Endometrial microvascular endothelial cells (primary cell): ENCODE results near the gene MCC. TPM values are rescaled to one million over a fixed set of nuclear protein-coding genes. Genes with fewer than 3 reads are reported as not detected.
"Not testable (repeated sequence)": the region's sequence is repeated elsewhere in the genome, so short reads cannot be mapped to it uniquely, and the experiment has no call there.

ENCODE experiments used
- in situ Hi-C: cut with HindIII; loops from 2 replicates; pipeline ENCODE4 v1.10.0; 2017; ENCODE audit warnings: low sequenced_read_pairs, low pct_unique_long_range_greater_than_20kb; ENCODE audit errors: inconsistent ontology term
- total RNA-seq: library from RNA; depleted of rRNA; stranded (reverse); fragments of >200 nt; gene quantifications from one replicate; pipeline ENCODE4 v1.2.3, GENCODE V29; 2015; ENCODE audit errors: inconsistent ontology term

Gene MCC
- total RNA-seq, 1 donor from 2014 or later = 39.8 TPM

- in situ Hi-C loops = no loop called here
Observed at GRCh38 chr5:113099822-113100221, 388.4 kb downstream of the MCC start.

GRCh38 chr5:113098378-113098777 is 389.9 kb downstream of the MCC start:
- in situ Hi-C loops = no loop called here

GRCh38 chr5:113095831-113096230 is 392.4 kb downstream of the MCC start:
- in situ Hi-C loops = no loop called here

- in situ Hi-C loops = no loop called here
Observed at GRCh38 chr5:113093558-113093957, 394.7 kb downstream of the MCC start.

- in situ Hi-C loops = no loop called here
Observed at GRCh38 chr5:113092683-113093082, 395.6 kb downstream of the MCC start.

GRCh38 chr5:113091622-113092021 is 396.6 kb downstream of the MCC start:
- in situ Hi-C loops = no loop called here

GRCh38 chr5:113090336-113091106 is 397.7 kb downstream of the MCC start:
- in situ Hi-C loops = no loop called here

GRCh38 chr5:113089653-113090335 is 398.5 kb downstream of the MCC start:
- in situ Hi-C loops = no loop called here

GRCh38 chr5:113087976-113088514 is 400.2 kb downstream of the MCC start:
- in situ Hi-C loops = no loop called here

- in situ Hi-C loops = no loop called here
Observed at GRCh38 chr5:113085880-113086409, 402.3 kb downstream of the MCC start.

GRCh38 chr5:113085084-113085414 is 403.2 kb downstream of the MCC start:
- in situ Hi-C loops = no loop called here

GRCh38 chr5:113084402-113085083 is 403.7 kb downstream of the MCC start:
- in situ Hi-C loops = no loop called here

GRCh38 chr5:113083481-113083880 is 404.8 kb downstream of the MCC start:
- in situ Hi-C loops = no loop called here

GRCh38 chr5:113082547-113082905 is 405.7 kb downstream of the MCC start:
- in situ Hi-C loops = no loop called here

GRCh38 chr5:113081881-113082546 is 406.2 kb downstream of the MCC start:
- in situ Hi-C loops = no loop called here

- in situ Hi-C loops = no loop called here
Observed at GRCh38 chr5:113081091-113081839, 407.0 kb downstream of the MCC start.

- in situ Hi-C loops = not testable (repeated sequence)
Observed at GRCh38 chr5:113076649-113077048, 411.6 kb downstream of the MCC start.

- in situ Hi-C loops = no loop called here
Observed at GRCh38 chr5:113075019-113075418, 413.2 kb downstream of the MCC start.
